H1 (cell line): Measurements from ENCODE around the gene TMPRSS9. TPM values are rescaled to one million over a fixed set of nuclear protein-coding genes. Genes with fewer than 3 reads are reported as not detected.

Experiments used
- EZH2 ChIP-seq: fragments of 200-600 bp; sonication (generic); IDR thresholded peaks from 2 replicates; pipeline ENCODE4 v1.7.1; 2012; ENCODE audit warnings: low read depth, mild to moderate bottlenecking, moderate library complexity, low read length, inconsistent platforms; ENCODE audit not compliant: severe bottlenecking
- PHF8 ChIP-seq: fragments of 200-600 bp; sonication (generic); conservative IDR thresholded peaks from 2 replicates; pipeline ENCODE4 v1.7.1; 2012; ENCODE audit warnings: low read depth, mild to moderate bottlenecking, inconsistent platforms, low read length, moderate library complexity
- polyA plus RNA-seq, 7 experiments: library from polyadenylated mRNA; depleted of rRNA in 3 of 7; stranded (reverse) in 5 of 7; unstranded in 2 of 7; fragments of >200 nt in 5 of 7; fragments of 200-250 nt in 2 of 7; gene quantifications; 1 replicate in 5 of 7; 2 replicates in 1 of 7; 4 replicates in 1 of 7; pipeline versions ENCODE4 v1.2.1 to v1.2.3, GENCODE V29; 2011 to 2013; ENCODE audit warnings: missing spikeins in 2 of 7, mixed read lengths in 2 of 7
- total RNA-seq: library from RNA; stranded (reverse); fragmentation: NEBNext Ultra II Directional; extraction: Animal tissue kit (Norgen Biotek cat#: 25700); gene quantifications from 2 replicates; pipeline ENCODE4 v1.2.1, GENCODE V29; 2021

The TMPRSS9 gene
- total and polyA plus RNA-seq, 2 of the 8 experiments (the other 6 are each of a cell fraction or from before 2014, with no cell fraction given): 0.15 to 0.19 TPM

- TF ChIP-seq EZH2 (no peak), PHF8 (no peak)
Measured at GRCh38 chr19:2330255-2330631, 29.8 kb upstream of the TMPRSS9 start (continued).
